Nephron progenitor cell (in vitro differentiated cells): ENCODE data around the gene ADGRA3.

Experiments used
- DNase-seq: peaks from one replicate; pipeline ENCODE4 v3.0.0; 2021
- H3K27ac Mint-ChIP-seq: 2 replicates; pipeline ENCODE4 v1.8.0; 2021; ENCODE audit warnings: mild to moderate bottlenecking, moderate library complexity, mixed read lengths
- H3K27me3 Mint-ChIP-seq: 2 replicates; pipeline ENCODE4 v1.8.0; 2021; ENCODE audit warnings: mild to moderate bottlenecking, low read depth, mixed read lengths; ENCODE audit not compliant: poor library complexity
- H3K36me3 Mint-ChIP-seq: 2 replicates; pipeline ENCODE4 v1.8.0; 2021; ENCODE audit warnings: low read depth, mixed read lengths
- H3K4me1 Mint-ChIP-seq: 2 replicates; pipeline ENCODE4 v1.8.0; 2021; ENCODE audit warnings: mixed read lengths
- H3K4me3 Mint-ChIP-seq: 2 replicates; pipeline ENCODE4 v1.8.0; 2021; ENCODE audit warnings: mild to moderate bottlenecking, moderate library complexity, mixed read lengths
- H3K9me3 Mint-ChIP-seq: 2 replicates; pipeline ENCODE4 v1.8.0; 2021; ENCODE audit warnings: mild to moderate bottlenecking, moderate library complexity, mixed read lengths
- TF ChIP-seq, protein P1 (sequence below): fragments of 200-600 bp; sonication (generic); IDR thresholded peaks from 2 replicates; pipeline ENCODE4 v1.5.0; 2021; ENCODE audit warnings: antibody characterized with exemption

ADGRA3 gene

DNA sequence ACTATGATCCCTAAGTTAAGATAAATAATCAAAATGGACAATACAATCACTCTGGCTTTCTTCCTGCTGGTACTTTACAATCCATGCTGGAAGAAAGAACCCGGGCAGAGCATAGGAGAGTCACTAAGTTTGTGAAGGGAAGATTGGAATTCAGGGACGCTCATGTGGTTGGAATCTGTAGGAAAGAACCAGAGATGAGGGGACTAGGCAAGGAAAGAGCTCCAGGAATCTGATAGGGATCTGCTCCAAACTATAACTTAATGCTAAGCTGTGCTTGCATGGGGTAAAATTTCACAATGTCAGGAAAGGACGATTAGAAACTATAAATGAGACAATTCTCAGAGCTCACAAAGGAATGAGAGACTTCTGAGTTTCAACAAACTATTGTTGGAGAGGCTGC is 167.5 kb downstream of the ADGRA3 start:
- TF ChIP-seq, protein P1, sequence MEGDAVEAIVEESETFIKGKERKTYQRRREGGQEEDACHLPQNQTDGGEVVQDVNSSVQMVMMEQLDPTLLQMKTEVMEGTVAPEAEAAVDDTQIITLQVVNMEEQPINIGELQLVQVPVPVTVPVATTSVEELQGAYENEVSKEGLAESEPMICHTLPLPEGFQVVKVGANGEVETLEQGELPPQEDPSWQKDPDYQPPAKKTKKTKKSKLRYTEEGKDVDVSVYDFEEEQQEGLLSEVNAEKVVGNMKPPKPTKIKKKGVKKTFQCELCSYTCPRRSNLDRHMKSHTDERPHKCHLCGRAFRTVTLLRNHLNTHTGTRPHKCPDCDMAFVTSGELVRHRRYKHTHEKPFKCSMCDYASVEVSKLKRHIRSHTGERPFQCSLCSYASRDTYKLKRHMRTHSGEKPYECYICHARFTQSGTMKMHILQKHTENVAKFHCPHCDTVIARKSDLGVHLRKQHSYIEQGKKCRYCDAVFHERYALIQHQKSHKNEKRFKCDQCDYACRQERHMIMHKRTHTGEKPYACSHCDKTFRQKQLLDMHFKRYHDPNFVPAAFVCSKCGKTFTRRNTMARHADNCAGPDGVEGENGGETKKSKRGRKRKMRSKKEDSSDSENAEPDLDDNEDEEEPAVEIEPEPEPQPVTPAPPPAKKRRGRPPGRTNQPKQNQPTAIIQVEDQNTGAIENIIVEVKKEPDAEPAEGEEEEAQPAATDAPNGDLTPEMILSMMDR, result no peak
- peaks cover 19% of the 10 kb centered on the region for H3K36me3 Mint-ChIP-seq
- no peaks in the 10 kb centered on the region for H3K4me1 Mint-ChIP-seq
- no peak for DNase-seq
- H3K27ac Mint-ChIP-seq, result no peak overlapping the region
- H3K4me3 Mint-ChIP-seq, result no peak overlapping the region
- peaks cover 5% of the 10 kb centered on the region for H3K27me3 Mint-ChIP-seq
- peaks cover 4% of the 10 kb centered on the region for H3K9me3 Mint-ChIP-seq

DNA sequence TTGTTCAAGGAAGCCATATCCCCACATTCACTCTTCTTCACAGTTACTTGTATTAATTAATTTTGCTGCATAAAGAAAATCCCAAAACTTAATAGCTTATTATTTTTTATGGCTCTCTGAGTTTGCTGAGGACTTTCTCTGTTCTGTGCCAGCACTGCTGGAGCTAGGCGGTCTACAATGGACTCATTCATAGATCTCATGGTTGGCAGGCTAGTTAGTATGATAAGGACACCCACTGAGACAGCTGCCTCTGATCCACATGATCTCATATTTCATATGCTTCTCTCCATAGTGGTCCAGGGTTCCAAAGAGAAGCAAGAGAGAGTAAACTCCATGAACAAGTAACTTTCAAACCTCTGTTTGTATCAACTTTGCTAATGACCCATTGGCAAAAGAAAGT is 170.2 kb downstream of the ADGRA3 start:
- DNase-seq, result no peak
- Mint-ChIP-seq H3K4me3 (no peak overlapping the region), H3K36me3 (peaks cover 34% of the 10 kb centered on the region), H3K4me1 (no peaks in the 10 kb centered on the region), H3K27ac (no peak overlapping the region), H3K9me3 (peaks cover 8% of the 10 kb centered on the region), H3K27me3 (no peaks in the 10 kb centered on the region)
- TF ChIP-seq, protein P1, result no peak

DNA sequence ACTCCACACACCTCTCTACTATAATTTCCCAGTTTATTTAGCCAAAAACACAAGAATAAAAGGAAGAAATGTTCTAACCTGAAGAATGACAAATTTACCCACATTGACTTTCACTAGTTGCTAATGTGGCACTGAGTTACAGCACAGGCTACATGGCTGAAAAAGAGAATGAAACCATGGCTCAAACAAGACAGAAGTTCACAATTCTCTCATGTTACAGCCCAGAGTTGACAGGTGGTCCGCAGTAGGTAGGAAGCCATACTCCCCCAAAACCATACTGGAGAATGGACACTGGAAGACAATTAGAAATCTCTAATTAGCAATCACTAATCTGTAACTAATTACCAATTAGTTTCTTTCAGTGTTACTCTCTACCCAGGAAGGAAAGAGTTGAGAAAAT is 170.8 kb downstream of the ADGRA3 start:
- Mint-ChIP-seq H3K9me3 (peaks cover 8% of the 10 kb centered on the region), H3K4me3 (no peak overlapping the region), H3K27ac (no peak overlapping the region), H3K36me3 (peaks cover 40% of the 10 kb centered on the region), H3K4me1 (no peaks in the 10 kb centered on the region), H3K27me3 (no peaks in the 10 kb centered on the region)
- no peak for DNase-seq
- TF ChIP-seq, protein P1, result no peak

- DNase-seq, result no peak
- TF ChIP-seq, protein P1, result no peak
- Mint-ChIP-seq H3K27ac (no peak overlapping the region), H3K9me3 (peaks cover 8% of the 10 kb centered on the region), H3K4me3 (no peak overlapping the region), H3K27me3 (no peaks in the 10 kb centered on the region), H3K36me3 (peaks cover 51% of the 10 kb centered on the region), H3K4me1 (no peaks in the 10 kb centered on the region)
Observed at GRCh38 chr4:22343606-22344005, 172.3 kb downstream of the ADGRA3 start.

DNA sequence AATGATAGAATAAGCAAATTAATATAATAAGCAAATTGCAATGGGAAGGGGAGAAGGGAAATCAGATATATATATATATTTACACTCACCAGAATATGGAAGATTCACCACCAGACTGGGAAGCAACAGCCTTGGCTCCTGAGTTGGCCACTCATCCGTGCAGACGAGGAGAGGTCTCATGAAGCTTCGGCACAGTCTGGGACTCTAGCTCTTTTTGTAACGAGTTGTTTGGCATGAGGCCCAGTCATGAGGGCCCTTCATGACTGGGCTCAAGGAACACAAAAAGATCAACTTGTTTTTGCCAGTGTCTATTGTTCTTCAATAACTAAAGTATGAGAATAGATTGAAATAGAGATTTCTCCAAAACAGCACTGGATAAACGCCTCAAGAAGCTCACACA is 176.4 kb downstream of the ADGRA3 start:
- Mint-ChIP-seq H3K4me1 (no peaks in the 10 kb centered on the region), H3K9me3 (peaks cover 8% of the 10 kb centered on the region), H3K36me3 (peaks cover 56% of the 10 kb centered on the region), H3K27me3 (no peaks in the 10 kb centered on the region), H3K27ac (no peak overlapping the region), H3K4me3 (no peak overlapping the region)
- DNase-seq, result no peak
- TF ChIP-seq, protein P1, result no peak

DNA sequence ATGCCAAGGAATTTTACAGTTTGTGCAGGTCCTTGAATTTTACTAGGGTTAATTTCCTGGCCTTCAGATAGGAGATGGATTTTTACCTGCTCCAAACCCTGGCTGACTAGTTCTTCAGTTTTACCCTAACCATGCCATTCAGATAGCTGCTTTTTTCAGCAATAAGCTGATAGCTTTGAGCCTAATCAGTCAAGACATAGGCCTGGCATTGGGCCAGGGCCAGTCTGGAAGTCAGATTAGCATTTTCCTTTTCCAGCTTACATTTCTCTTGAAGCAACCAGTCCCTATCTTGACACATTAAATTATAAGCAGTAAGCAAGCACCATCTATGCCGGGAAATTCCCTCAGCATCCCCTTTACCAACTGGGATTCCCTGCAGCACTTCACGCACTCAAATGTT is 177.1 kb downstream of the ADGRA3 start:
- no peak for DNase-seq
- TF ChIP-seq, protein P1, result no peak
- Mint-ChIP-seq H3K4me3 (no peak overlapping the region), H3K36me3 (peaks cover 56% of the 10 kb centered on the region), H3K9me3 (peaks cover 8% of the 10 kb centered on the region), H3K4me1 (no peaks in the 10 kb centered on the region), H3K27ac (no peak overlapping the region), H3K27me3 (no peaks in the 10 kb centered on the region)
